ENCODE results near the gene GOLGA8M.
"Not testable (repeated sequence)": the region's sequence is repeated elsewhere in the genome, so short reads cannot be mapped to it uniquely, and the experiment has no call there.

The GOLGA8M gene

GRCh38 chr15:28712270-28712669, at the start of gene GOLGA8M:
Gene GOLGA8M, minus strand, starts transcription at chr15:28712421. Its CDS starts 98 bp downstream, at chr15:28712323.
- H3K4me3 ChIP-seq (ENCODE audit: low read depth, low read length); H3K9me3 ChIP-seq (ENCODE audit: severe bottlenecking); H3K27me3 ChIP-seq (ENCODE audit: insufficient read depth, low read depth, severe bottlenecking); DNase-seq; H3K27ac ChIP-seq; H3K36me3 ChIP-seq: not testable (repeated sequence)

DNA sequence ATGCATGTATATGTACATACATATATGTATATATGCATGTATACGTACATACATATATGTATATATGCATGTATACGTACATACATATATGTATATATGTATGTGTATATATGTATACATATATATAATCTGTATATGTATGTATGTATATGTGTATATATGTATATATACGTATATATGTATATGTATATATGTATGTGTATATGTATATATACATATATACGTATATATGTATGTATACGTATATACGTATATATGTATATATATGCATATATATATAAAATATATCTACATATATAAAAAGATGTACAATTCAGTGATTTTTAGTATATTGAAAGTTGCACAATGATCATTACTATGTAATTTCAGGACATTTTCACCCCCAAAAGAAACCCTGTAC, 30.7 kb upstream of the GOLGA8M start:
- H3K27me3 ChIP-seq (ENCODE audit: insufficient read depth, low read depth, severe bottlenecking); H3K9me3 ChIP-seq (ENCODE audit: severe bottlenecking); H3K27ac ChIP-seq; DNase-seq; H3K36me3 ChIP-seq; H3K4me3 ChIP-seq (ENCODE audit: low read depth, low read length): not testable (repeated sequence)

GRCh38 chr15:28738590-28739292, 26.5 kb upstream of the GOLGA8M start:
- not testable (repeated sequence) for H3K27me3 ChIP-seq (ENCODE audit: insufficient read depth, low read depth, severe bottlenecking); DNase-seq; H3K36me3 ChIP-seq; H3K27ac ChIP-seq; H3K9me3 ChIP-seq (ENCODE audit: severe bottlenecking)
- H3K4me3 ChIP-seq (ENCODE audit: low read depth, low read length) = 0 out of 2 replicates have a peak overlapping the region, but pooled peaks have one; percentile 27

- not testable (repeated sequence) for DNase-seq; H3K9me3 ChIP-seq (ENCODE audit: severe bottlenecking); H3K27me3 ChIP-seq (ENCODE audit: insufficient read depth, low read depth, severe bottlenecking); H3K36me3 ChIP-seq
- peak overlapping the region; percentile 34 for H3K4me3 ChIP-seq (ENCODE audit: low read depth, low read length)
- peak overlapping the region; percentile 57 for H3K27ac ChIP-seq
Observed at GRCh38 chr15:28738200-28738561, 26.0 kb upstream of the GOLGA8M start.

DNA sequence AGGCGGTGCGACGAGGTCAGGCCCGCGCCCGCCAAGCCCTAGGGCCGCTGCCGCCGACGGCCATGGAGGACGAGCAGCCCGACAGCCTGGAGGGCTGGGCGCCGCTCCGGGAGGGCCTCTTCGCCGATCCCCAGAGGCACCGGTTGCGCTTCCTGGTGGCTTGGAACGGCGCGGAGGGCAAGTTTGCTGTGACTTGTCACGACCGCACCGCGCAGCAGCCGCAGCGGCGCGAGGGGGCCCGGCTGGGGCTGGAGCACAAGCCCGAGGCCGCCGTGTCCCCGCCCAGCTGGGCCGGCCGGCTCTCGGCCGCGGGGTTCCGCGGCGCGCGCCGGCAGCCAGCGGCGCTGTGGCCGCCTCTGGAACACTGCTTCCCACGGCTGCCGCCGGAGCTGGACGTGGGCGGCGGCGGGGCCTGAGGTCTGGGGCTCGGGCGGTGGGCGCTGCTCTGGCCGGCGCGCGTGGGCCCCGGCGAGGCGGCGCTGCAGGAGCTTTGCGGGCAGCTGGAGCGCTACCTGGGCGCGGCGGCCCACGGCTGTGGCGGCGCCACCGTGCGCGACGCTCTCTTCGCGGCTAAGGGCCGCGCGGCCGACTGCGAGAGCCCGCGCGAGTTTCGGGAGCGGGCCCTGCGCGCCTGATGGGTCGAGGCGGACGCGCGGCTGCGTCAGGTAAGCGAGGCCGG, 25.4 kb upstream of the GOLGA8M start:
- H3K4me3 ChIP-seq (ENCODE audit: low read depth, low read length) = peak overlapping the region; percentile 45
- peak overlapping the region; percentile 57 for H3K27ac ChIP-seq
- not testable (repeated sequence) for H3K36me3 ChIP-seq; H3K27me3 ChIP-seq (ENCODE audit: insufficient read depth, low read depth, severe bottlenecking); H3K9me3 ChIP-seq (ENCODE audit: severe bottlenecking)
- DNase-seq = peak; percentile 42

GRCh38 chr15:28728061-28728460, 15.8 kb upstream of the GOLGA8M start:
- not testable (repeated sequence) for H3K9me3 ChIP-seq (ENCODE audit: severe bottlenecking); H3K27me3 ChIP-seq (ENCODE audit: insufficient read depth, low read depth, severe bottlenecking); H3K27ac ChIP-seq; H3K4me3 ChIP-seq (ENCODE audit: low read depth, low read length); H3K36me3 ChIP-seq
- peak; percentile 69 for DNase-seq
- peak; percentile 49 for TF ChIP-seq CTCF (IDR thresholded peaks at IDR 0.05; ENCODE audit: low read depth, low read length)

DNA sequence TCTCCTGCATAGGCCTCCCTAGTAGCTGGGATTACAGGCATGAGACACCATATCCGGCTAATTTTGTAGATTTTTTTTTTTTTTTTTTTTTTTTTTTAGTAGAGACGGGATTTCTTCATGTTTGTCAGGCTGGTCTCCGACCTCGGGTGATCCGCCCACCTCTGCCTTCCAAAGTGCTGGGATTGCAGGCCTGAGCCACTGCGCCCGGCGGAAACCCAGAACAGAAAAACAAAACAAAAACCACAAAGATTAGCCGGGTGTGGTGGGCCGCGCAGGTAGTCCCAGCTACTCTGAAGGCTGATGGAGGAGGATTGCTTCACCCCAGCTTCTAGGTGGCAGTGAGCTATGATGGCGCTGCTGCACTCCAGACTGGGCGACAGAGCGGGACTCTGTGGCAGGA, 14.8 kb upstream of the GOLGA8M start:
- H3K27me3 ChIP-seq (ENCODE audit: insufficient read depth, low read depth, severe bottlenecking); H3K4me3 ChIP-seq (ENCODE audit: low read depth, low read length); H3K27ac ChIP-seq; H3K36me3 ChIP-seq; DNase-seq; H3K9me3 ChIP-seq (ENCODE audit: severe bottlenecking): not testable (repeated sequence)

DNA sequence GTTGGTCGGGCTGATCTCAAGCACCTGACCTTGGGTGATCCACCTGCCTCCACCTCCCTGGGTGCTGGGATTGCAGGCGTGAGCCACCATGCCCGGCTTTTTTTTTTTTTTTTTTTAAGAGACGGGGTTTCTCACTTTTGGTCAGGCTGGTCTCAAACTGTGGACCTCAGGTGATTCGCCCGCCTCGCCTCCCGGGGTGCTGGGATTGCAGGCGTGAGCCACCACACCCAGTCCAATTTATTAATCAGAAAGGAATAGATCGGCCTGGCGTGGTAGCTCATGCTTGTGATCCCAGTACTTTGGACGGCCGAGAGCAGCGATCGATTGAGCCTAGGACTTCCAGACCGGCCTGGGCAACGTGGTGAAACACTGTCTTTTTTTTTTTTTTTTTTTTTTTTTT, 13.9 kb upstream of the GOLGA8M start:
- Histone ChIP-seq H3K4me3 (ENCODE audit: low read depth, low read length) (no peak overlapping the region), H3K27me3 (ENCODE audit: insufficient read depth, low read depth, severe bottlenecking) (no peaks in the 10 kb centered on the region), H3K9me3 (ENCODE audit: severe bottlenecking) (no peaks in the 10 kb centered on the region), H3K36me3 (no peaks in the 10 kb centered on the region), H3K27ac (no peak overlapping the region)
- DNase-seq = no peak
- TF ChIP-seq CTCF (IDR thresholded peaks at IDR 0.05; ENCODE audit: low read depth, low read length) = no peak

DNA sequence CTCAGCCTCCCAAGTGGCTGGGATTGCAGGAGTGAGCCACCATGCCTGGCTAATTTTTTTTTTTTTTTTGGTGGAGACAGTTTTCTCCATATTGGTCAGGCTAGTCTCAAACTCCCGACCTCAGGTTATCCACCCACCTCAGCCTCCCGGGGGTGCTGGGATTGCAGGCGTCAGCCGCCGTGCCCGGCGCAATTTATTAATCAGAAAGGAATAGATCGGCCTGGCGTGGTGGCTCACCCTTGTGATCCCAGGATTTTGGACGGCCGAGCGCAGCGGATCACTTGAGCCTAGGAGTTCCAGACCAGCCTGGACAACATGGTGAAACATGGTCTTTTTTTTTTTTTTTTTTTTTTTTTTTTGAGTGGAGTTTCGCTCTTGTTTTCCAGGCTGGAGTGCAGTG, 13.3 kb upstream of the GOLGA8M start:
- H3K9me3 ChIP-seq (ENCODE audit: severe bottlenecking) = no peaks in the 10 kb centered on the region
- no peak for DNase-seq
- H3K27ac ChIP-seq = no peak overlapping the region
- H3K4me3 ChIP-seq (ENCODE audit: low read depth, low read length) = no peak overlapping the region
- H3K36me3 ChIP-seq = no peaks in the 10 kb centered on the region
- no peaks in the 10 kb centered on the region for H3K27me3 ChIP-seq (ENCODE audit: insufficient read depth, low read depth, severe bottlenecking)
- no peak for TF ChIP-seq CTCF (IDR thresholded peaks at IDR 0.05; ENCODE audit: low read depth, low read length)

DNA sequence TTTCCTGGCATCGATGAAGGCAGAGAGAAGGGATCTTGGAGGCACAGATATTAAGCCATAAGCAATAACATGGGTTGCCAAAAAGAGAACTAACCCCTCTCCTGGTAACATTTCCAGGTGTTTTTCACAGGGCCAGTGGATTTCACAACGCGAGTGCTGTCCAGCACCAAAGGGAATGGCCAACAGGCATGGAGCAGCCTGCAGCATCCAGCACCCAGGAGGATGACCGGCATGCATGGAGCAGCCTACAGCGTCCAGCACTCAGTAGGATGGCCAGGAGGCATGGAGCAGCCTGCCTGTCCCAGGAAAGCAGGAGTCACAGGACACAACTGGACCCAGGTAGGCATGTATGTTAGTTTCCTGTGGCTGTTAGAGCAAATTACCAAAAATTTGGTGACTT, 11.8 kb upstream of the GOLGA8M start:
- not testable (repeated sequence) for H3K36me3 ChIP-seq; H3K9me3 ChIP-seq (ENCODE audit: severe bottlenecking); H3K27me3 ChIP-seq (ENCODE audit: insufficient read depth, low read depth, severe bottlenecking); H3K4me3 ChIP-seq (ENCODE audit: low read depth, low read length); DNase-seq; H3K27ac ChIP-seq

DNA sequence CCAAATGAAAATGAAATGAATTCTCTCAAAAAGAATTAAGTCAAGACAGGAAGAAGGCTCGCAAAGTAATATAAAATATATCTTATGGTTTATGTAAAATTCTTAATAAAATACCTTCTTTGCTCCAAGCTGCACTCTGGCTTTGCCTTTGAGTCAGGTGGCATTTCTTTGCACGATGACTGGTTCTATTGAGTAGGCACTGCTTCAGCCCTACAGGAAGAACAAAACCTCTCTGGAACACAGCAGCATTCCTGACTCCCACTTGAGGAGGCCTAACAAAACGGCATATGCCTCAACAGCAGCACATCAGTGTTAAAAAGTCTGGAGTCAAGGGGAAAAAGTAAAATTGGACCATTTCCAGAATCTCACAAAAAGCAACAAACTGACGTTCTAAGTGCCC, 7.4 kb upstream of the GOLGA8M start:
- DNase-seq; H3K4me3 ChIP-seq (ENCODE audit: low read depth, low read length); H3K9me3 ChIP-seq (ENCODE audit: severe bottlenecking); H3K36me3 ChIP-seq; H3K27ac ChIP-seq; H3K27me3 ChIP-seq (ENCODE audit: insufficient read depth, low read depth, severe bottlenecking): not testable (repeated sequence)

DNA sequence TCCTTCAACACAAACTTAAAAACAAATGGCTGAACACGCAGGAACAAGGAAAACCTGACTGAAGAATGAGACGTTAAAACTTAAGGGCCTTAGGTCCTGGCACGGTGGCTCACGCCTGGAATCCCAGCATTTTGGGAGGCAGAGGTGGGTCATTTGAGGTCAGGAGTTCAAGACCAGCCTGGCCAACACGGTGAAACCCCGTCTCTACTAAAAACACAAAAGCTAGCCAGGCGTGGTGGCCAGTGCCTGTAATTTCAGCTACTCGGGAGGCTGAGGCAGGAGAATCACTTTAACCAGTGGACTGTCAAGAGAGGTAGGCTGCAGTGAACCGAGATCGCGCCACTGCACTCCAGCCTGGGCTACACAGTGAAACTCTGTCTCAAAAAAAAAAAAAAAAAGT, 6.4 kb upstream of the GOLGA8M start:
- H3K27ac ChIP-seq; H3K4me3 ChIP-seq (ENCODE audit: low read depth, low read length); H3K36me3 ChIP-seq; H3K27me3 ChIP-seq (ENCODE audit: insufficient read depth, low read depth, severe bottlenecking); DNase-seq; H3K9me3 ChIP-seq (ENCODE audit: severe bottlenecking): not testable (repeated sequence)

Measured in WERI-Rb-1 (cell line).